Measurements from ENCODE around the gene UTS2R.
A peak's percentile ranks its signal among the peaks of the same experiment; 100 is the strongest.

Gene UTS2R

DNA sequence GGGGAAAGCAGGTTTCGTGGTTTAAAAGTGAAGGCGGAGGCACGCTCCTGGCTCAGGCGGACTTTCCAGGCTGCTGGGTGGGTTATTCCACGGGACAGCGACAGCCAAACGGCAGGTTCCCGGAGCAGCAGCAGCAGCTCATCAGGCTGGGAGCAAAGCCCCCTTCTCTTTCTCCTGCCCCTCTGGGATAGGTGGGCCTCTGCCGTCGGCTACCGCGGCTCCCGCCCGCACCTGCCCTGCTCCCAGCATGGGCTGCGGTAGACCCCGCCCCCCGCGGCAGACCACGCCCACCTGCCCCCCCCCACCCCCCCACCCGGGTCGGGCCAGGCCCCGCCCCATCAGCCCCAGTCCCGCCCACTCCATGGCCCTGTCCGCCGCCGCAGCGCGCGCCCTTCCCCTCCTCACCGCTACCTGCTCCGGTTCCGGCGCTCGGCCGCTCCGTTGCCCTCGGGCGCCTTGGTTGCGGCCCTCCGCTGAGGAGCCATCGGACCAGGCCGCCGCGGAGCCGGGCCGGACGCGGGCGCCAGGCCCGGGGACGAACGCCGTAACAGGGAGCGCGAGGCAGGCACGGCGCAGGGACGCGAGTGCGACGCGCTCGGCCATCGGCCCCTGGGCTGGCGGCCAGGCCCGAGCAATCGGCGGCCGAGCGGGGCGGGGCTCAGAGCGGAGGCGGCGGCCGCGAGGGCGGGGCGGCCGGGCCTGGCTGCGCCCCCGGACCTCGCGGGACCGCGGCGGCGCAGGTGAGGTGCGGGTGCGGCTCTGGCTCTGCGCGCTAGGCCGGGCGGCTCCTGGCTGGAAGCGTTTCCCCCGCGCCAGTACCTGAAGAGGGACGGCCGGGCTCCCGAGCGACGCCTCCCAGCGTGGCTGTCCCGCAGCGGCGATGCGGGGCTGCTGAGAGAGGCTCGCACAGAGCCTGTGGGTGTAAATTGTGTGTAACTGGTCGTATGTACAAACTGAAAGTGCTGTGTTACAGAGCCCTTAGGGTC is 46.7 kb downstream of the UTS2R start, which contains the start of the genes HEXD and OGFOD3:
Gene HEXD, plus strand, starts transcription at position 347 of the 986 bp plus-strand sequence. CDS start 1,453 bp downstream, outside the sequence.
Gene OGFOD3, minus strand, starts transcription at position 586 of the 986 bp plus-strand sequence. Its CDS starts 101 bp downstream, at position 485.
- peak within 1 kb of the TSS; percentile 95 for H2AFZ ChIP-seq (ENCODE audit: insufficient read depth, low read length, poor library complexity)
- peak; percentile 78 to 92 for DNase-seq
- H3K27ac ChIP-seq (ENCODE audit: low read depth, low read length): peak within 1 kb of the TSS; percentile 65
- peaks cover 3 to 4% of the 10 kb centered on the region in 2 experiments for H3K4me1 ChIP-seq (ENCODE audit: control insufficient read depth in 1 of 2, insufficient read depth in 2 of 2, low read length in 2 of 2)
- H2BK5ac ChIP-seq (ENCODE audit: low read depth, low read length, poor library complexity): peak within 1 kb of the TSS; percentile 93
- H3K79me2 ChIP-seq (ENCODE audit: control insufficient read depth, insufficient read depth, low read length, poor library complexity): peaks cover 3% of the 10 kb centered on the region
- H3K18ac ChIP-seq (ENCODE audit: low read length): peak within 1 kb of the TSS; percentile 100
- H3K9me3 ChIP-seq (ENCODE audit: insufficient read depth, low read depth, low read length): peaks cover 5% of the 10 kb centered on the region
- no peak within 1 kb of the TSS for H2AK5ac ChIP-seq (ENCODE audit: low read length)
- peak within 1 kb of the TSS; percentile 100 for H3K4me2 ChIP-seq (ENCODE audit: low read length)
- no CpG with 5 or more reads among the region's 108 CpGs for WGBS (ENCODE audit: extremely low coverage, insufficient coverage, insufficient read length)
- H3K27me3 ChIP-seq (ENCODE audit: insufficient read depth, low read length): no peaks in the 10 kb centered on the region
- peaks cover 0 to 6% of the 10 kb centered on the region in 2 experiments for H3K36me3 ChIP-seq (ENCODE audit: control insufficient read depth in 1 of 2, insufficient read depth in 2 of 2, low read length in 2 of 2)
- no peak within 1 kb of the TSS for H2BK12ac ChIP-seq (ENCODE audit: low read length)
- peak within 1 kb of the TSS; percentile 99 for H3K9ac ChIP-seq (ENCODE audit: low read length)
- H4K91ac ChIP-seq (ENCODE audit: low read depth, low read length): peak within 1 kb of the TSS; percentile 97
- H3K4ac ChIP-seq (ENCODE audit: low read depth, low read length): peak within 1 kb of the TSS; percentile 29
- H3K79me1 ChIP-seq (ENCODE audit: low read length): peaks cover 6% of the 10 kb centered on the region
- H3K4me3 ChIP-seq (ENCODE audit: low read depth, low read length): peak within 1 kb of the TSS; percentile 100
- H4K12ac ChIP-seq (ENCODE audit: low read depth, low read length): peak within 1 kb of the TSS; percentile 90
- H4K8ac ChIP-seq (ENCODE audit: low read depth, low read length): peak within 1 kb of the TSS; percentile 100
- peak within 1 kb of the TSS; percentile 98 for H3K14ac ChIP-seq (ENCODE audit: low read length)
- H2BK120ac ChIP-seq (ENCODE audit: insufficient read depth, low read length, poor library complexity): peak within 1 kb of the TSS; percentile 84
- H3K23ac ChIP-seq (ENCODE audit: low read length): no peak within 1 kb of the TSS

- H3K79me2 ChIP-seq (ENCODE audit: control insufficient read depth, insufficient read depth, low read length, poor library complexity): peaks cover 3% of the 10 kb centered on the region
These were observed 48.0 kb downstream of the UTS2R start for GRCh38 chr17:82419540-82419939.

GRCh38 chr17:82424001-82424862 is 52.7 kb downstream of the UTS2R start:
- no CpG with 5 or more reads among the region's 25 CpGs for WGBS (ENCODE audit: extremely low coverage, insufficient coverage, insufficient read length)
- Histone ChIP-seq H4K8ac (ENCODE audit: low read depth, low read length) (no peak overlapping the region), H3K4me1 (ENCODE audit: control insufficient read depth in 1 of 2, insufficient read depth in 2 of 2, low read length in 2 of 2) (no peaks in the 10 kb centered on the region), H4K12ac (ENCODE audit: low read depth, low read length) (no peak overlapping the region), H3K79me2 (ENCODE audit: control insufficient read depth, insufficient read depth, low read length, poor library complexity) (no peaks in the 10 kb centered on the region), H3K4ac (ENCODE audit: low read depth, low read length) (no peak overlapping the region), H3K14ac (ENCODE audit: low read length) (no peak overlapping the region), H3K9me3 (ENCODE audit: insufficient read depth, low read depth, low read length) (peaks cover 5% of the 10 kb centered on the region), H3K9ac (ENCODE audit: low read length) (no peak overlapping the region), H2BK12ac (ENCODE audit: low read length) (no peak overlapping the region), H3K36me3 (ENCODE audit: control insufficient read depth in 1 of 2, insufficient read depth in 2 of 2, low read length in 2 of 2) (peaks cover 0 to 6% of the 10 kb centered on the region in 2 experiments), H3K4me3 (ENCODE audit: low read depth, low read length) (no peak overlapping the region), H4K91ac (ENCODE audit: low read depth, low read length) (no peak overlapping the region), H2AK5ac (ENCODE audit: low read length) (no peak overlapping the region), H3K27ac (ENCODE audit: low read depth, low read length) (no peak overlapping the region), H2AFZ (ENCODE audit: insufficient read depth, low read length, poor library complexity) (no peak overlapping the region), H3K79me1 (ENCODE audit: low read length) (no peaks in the 10 kb centered on the region), H3K4me2 (ENCODE audit: low read length) (no peak overlapping the region), H3K27me3 (ENCODE audit: insufficient read depth, low read length) (no peaks in the 10 kb centered on the region), H2BK120ac (ENCODE audit: insufficient read depth, low read length, poor library complexity) (no peak overlapping the region), H2BK5ac (ENCODE audit: low read depth, low read length, poor library complexity) (no peak overlapping the region), H3K23ac (ENCODE audit: low read length) (no peak overlapping the region), H3K18ac (ENCODE audit: low read length) (no peak overlapping the region)
- peak; percentile 36 to 64 for DNase-seq

More at GRCh38 chr17:82419540-82419939, 48.0 kb downstream of the UTS2R start:
- DNase-seq: no peak
- no peak overlapping the region for H2AK5ac ChIP-seq (ENCODE audit: low read length)
- H3K79me1 ChIP-seq (ENCODE audit: low read length): peaks cover 6% of the 10 kb centered on the region
- peaks cover 0 to 6% of the 10 kb centered on the region in 2 experiments for H3K36me3 ChIP-seq (ENCODE audit: control insufficient read depth in 1 of 2, insufficient read depth in 2 of 2, low read length in 2 of 2)
- no peak overlapping the region for H2AFZ ChIP-seq (ENCODE audit: insufficient read depth, low read length, poor library complexity)
- no peak overlapping the region for H2BK120ac ChIP-seq (ENCODE audit: insufficient read depth, low read length, poor library complexity)
- no peak overlapping the region for H4K91ac ChIP-seq (ENCODE audit: low read depth, low read length)
- H3K9ac ChIP-seq (ENCODE audit: low read length): no peak overlapping the region
- H3K9me3 ChIP-seq (ENCODE audit: insufficient read depth, low read depth, low read length): peaks cover 5% of the 10 kb centered on the region
- H3K4me3 ChIP-seq (ENCODE audit: low read depth, low read length): no peak overlapping the region
- H3K27me3 ChIP-seq (ENCODE audit: insufficient read depth, low read length): no peaks in the 10 kb centered on the region
- H3K27ac ChIP-seq (ENCODE audit: low read depth, low read length): no peak overlapping the region
- H3K18ac ChIP-seq (ENCODE audit: low read length): no peak overlapping the region
- H3K4ac ChIP-seq (ENCODE audit: low read depth, low read length): no peak overlapping the region
- no peak overlapping the region for H2BK12ac ChIP-seq (ENCODE audit: low read length)
- peaks cover 3 to 4% of the 10 kb centered on the region in 2 experiments for H3K4me1 ChIP-seq (ENCODE audit: control insufficient read depth in 1 of 2, insufficient read depth in 2 of 2, low read length in 2 of 2)
- WGBS (ENCODE audit: extremely low coverage, insufficient coverage, insufficient read length): no CpG with 5 or more reads among the region's 2 CpGs
- no peak overlapping the region for H3K4me2 ChIP-seq (ENCODE audit: low read length)
- no peak overlapping the region for H4K12ac ChIP-seq (ENCODE audit: low read depth, low read length)
- no peak overlapping the region for H4K8ac ChIP-seq (ENCODE audit: low read depth, low read length)
- no peak overlapping the region for H2BK5ac ChIP-seq (ENCODE audit: low read depth, low read length, poor library complexity)
- H3K23ac ChIP-seq (ENCODE audit: low read length): no peak overlapping the region
- no peak overlapping the region for H3K14ac ChIP-seq (ENCODE audit: low read length)

GRCh38 chr17:82424863-82425159 is 53.2 kb downstream of the UTS2R start:
- Histone ChIP-seq H3K79me1 (ENCODE audit: low read length) (no peaks in the 10 kb centered on the region), H3K4ac (ENCODE audit: low read depth, low read length) (no peak overlapping the region), H4K8ac (ENCODE audit: low read depth, low read length) (no peak overlapping the region), H3K4me1 (ENCODE audit: control insufficient read depth in 1 of 2, insufficient read depth in 2 of 2, low read length in 2 of 2) (no peaks in the 10 kb centered on the region), H3K79me2 (ENCODE audit: control insufficient read depth, insufficient read depth, low read length, poor library complexity) (no peaks in the 10 kb centered on the region), H3K4me2 (ENCODE audit: low read length) (no peak overlapping the region), H3K4me3 (ENCODE audit: low read depth, low read length) (no peak overlapping the region), H3K14ac (ENCODE audit: low read length) (no peak overlapping the region), H3K9ac (ENCODE audit: low read length) (no peak overlapping the region), H3K9me3 (ENCODE audit: insufficient read depth, low read depth, low read length) (peaks cover 5% of the 10 kb centered on the region), H2AK5ac (ENCODE audit: low read length) (no peak overlapping the region), H3K18ac (ENCODE audit: low read length) (no peak overlapping the region), H3K36me3 (ENCODE audit: control insufficient read depth in 1 of 2, insufficient read depth in 2 of 2, low read length in 2 of 2) (peaks cover 0 to 6% of the 10 kb centered on the region in 2 experiments), H4K12ac (ENCODE audit: low read depth, low read length) (no peak overlapping the region), H3K23ac (ENCODE audit: low read length) (no peak overlapping the region), H2AFZ (ENCODE audit: insufficient read depth, low read length, poor library complexity) (no peak overlapping the region), H2BK120ac (ENCODE audit: insufficient read depth, low read length, poor library complexity) (no peak overlapping the region), H4K91ac (ENCODE audit: low read depth, low read length) (no peak overlapping the region), H3K27ac (ENCODE audit: low read depth, low read length) (no peak overlapping the region), H2BK12ac (ENCODE audit: low read length) (no peak overlapping the region), H3K27me3 (ENCODE audit: insufficient read depth, low read length) (no peaks in the 10 kb centered on the region), H2BK5ac (ENCODE audit: low read depth, low read length, poor library complexity) (no peak overlapping the region)
- DNase-seq: no peak
- WGBS (ENCODE audit: extremely low coverage, insufficient coverage, insufficient read length): no CpG with 5 or more reads among the region's 2 CpGs
